ENCODE data around the gene ABCF2.

The ABCF2 gene

DNA sequence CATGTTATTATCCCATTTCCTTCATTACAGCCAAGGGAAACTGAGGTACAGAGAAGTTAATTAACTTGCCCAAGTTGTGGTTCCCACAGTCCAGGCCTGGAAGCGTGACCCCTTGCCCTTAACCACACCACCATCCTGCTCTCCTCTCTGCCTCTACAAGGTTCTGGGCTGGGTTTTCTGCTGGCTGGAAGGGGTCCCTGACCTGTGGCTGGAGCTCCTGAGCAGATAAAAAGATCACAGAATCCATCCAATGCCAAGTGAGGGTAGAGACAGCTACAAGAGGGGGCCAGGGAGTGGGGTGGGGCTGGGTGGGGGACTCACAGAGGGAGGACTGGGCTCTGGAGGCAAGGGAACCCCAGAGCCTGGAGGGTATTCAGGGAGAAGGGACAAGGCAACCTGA is 49.7 kb downstream of the ABCF2 start:
- no peak for TF ChIP-seq GATA2 (IDR thresholded peaks at IDR 0.05; ENCODE audit: low read depth, low read length)
- TF ChIP-seq GATA3 (IDR thresholded peaks at IDR 0.05; ENCODE audit: low read depth, low read length), result no peak

- TF ChIP-seq GATA2 (IDR thresholded peaks at IDR 0.05; ENCODE audit: low read depth, low read length), result no peak
Observed at GRCh38 chr7:151176401-151176800, 50.6 kb downstream of the ABCF2 start.

- TF ChIP-seq GATA3 (IDR thresholded peaks at IDR 0.05; ENCODE audit: low read depth, low read length) (no peak), GATA2 (IDR thresholded peaks at IDR 0.05; ENCODE audit: low read depth, low read length) (no peak)
Observed at GRCh38 chr7:151175793-151176311, 51.2 kb downstream of the ABCF2 start.

DNA sequence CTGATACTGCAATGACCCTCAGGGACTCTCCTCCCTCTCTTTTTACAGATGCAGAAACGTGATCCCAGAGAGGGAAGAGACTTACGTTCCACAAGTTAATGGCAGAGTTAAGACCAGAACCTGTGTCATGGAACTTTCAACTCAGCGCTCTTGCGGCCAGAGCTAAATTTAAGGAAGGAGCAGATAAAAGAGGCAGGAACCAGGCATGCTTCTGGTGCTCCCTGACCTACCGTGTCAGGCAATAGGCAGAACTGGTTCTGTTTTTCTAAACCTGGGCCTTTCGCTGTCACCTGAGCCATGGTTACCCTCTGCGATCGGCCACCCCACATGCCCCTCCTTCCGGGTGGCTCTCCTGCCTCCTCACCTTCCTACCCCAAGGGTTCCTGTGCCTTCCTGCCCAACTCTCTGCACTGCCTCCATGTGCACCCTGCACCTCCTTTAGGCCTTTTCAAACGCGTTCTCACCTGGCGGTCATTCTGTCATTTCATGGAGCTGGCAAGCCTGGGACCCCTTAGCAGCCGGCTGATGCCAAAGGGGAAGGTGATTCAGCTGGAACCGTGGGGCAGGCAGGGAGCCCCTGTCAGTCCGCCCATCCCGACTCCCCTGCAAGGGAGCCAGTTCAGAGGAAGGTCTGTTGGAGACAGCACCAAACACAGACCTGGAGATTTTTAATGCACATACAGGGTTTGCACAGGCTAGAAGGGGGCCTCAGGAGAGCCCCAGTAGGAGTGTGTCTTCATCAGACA is 51.8 kb downstream of the ABCF2 start:
- TF ChIP-seq GATA3 (IDR thresholded peaks at IDR 0.05; ENCODE audit: low read depth, low read length) (no peak), GATA2 (IDR thresholded peaks at IDR 0.05; ENCODE audit: low read depth, low read length) (no peak)

GRCh38 chr7:151174246-151175046 is 52.6 kb downstream of the ABCF2 start:
- TF ChIP-seq GATA2 (IDR thresholded peaks at IDR 0.05; ENCODE audit: low read depth, low read length) (no peak), GATA3 (IDR thresholded peaks at IDR 0.05; ENCODE audit: low read depth, low read length) (no peak)

- TF ChIP-seq GATA3 (IDR thresholded peaks at IDR 0.05; ENCODE audit: low read depth, low read length), result no peak
- no peak for TF ChIP-seq GATA2 (IDR thresholded peaks at IDR 0.05; ENCODE audit: low read depth, low read length)
Observed at GRCh38 chr7:151173386-151174245, 53.4 kb downstream of the ABCF2 start.

DNA sequence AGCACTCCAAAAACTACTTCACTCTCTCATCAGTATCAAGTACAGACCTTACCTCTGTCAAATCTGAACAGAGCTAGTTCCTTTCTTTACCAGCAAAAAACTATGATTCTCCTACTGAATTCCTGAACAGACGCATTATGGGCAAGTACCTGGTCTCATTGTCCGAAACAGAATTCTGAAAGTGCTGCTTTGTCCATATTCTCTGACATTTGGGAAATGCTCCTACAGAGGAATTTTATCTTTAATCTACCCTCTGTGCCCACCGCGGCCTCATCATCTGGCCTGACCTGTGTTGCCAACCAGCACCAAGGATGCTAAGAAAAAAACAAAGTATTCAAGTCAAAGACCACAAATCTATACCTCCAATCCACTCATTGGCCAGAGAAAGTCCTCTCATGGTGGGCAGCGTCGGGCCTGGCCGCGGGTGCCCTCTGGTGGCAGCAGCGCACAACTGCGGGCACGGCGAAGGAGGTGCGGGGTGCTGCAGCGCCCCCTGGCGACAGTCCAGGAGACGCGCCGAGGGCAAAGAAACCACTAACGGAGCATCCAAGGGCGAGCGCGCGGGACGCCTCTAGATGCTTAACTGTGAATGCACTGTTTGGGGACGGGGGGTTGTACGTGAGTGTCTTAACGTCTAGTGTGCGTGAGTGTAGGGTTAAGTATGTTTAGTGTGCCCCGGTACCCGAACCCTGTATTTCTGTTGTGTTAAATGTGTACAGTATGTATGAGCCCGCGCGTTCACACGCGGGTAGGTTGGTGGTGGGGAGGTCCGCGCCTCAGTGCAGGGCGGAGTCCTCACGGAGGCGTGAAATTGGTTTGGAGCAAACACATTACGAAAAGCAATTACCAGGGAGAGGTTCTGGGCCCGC is 54.5 kb downstream of the ABCF2 start:
- no peak for TF ChIP-seq GATA2 (IDR thresholded peaks at IDR 0.05; ENCODE audit: low read depth, low read length)
- no peak for TF ChIP-seq GATA3 (IDR thresholded peaks at IDR 0.05; ENCODE audit: low read depth, low read length)

- TF ChIP-seq GATA2 (IDR thresholded peaks at IDR 0.05; ENCODE audit: low read depth, low read length) (no peak), GATA3 (IDR thresholded peaks at IDR 0.05; ENCODE audit: low read depth, low read length) (no peak)
Observed at GRCh38 chr7:151168787-151169162, 58.2 kb downstream of the ABCF2 start.

DNA sequence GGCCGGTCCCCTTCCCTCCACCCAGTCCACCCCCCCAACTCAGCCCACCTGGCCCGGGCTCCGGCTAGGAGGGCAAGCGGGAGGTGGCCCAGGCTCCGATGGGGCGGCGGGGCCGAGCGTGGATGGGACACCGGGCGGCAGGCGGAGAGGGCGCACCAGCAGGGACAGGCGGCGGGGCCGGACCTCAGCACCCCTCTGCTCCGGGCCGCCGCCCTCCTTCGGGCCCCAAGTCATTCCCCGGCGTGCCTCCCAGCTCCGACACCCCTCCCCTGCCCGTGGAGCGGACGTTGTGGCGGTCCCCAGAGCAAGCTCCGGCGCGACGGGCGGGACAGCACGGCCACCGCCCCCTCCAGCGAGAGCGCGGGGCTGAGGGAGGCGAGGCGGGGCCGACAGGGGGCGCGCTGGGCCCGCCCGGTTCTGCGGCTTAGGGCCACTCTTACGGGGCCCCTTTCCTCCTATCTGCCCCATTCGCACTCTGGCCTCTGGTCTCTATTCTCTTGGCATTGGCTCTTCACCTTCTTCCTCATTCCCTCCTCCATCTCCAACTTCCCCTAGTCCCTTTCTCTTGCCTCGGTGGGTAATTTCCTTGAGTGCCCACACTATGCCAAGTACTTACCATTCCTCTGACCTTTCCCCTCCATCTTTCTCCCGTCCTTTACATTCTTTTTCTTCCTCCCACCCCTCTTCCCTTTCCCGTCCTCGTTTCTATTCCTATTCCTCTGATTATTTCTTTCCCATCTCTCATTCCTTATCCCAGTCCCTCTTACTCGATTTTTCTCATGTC is 58.8 kb downstream of the ABCF2 start:
- TF ChIP-seq GATA3 (IDR thresholded peaks at IDR 0.05; ENCODE audit: low read depth, low read length), result no peak

GRCh38 chr7:151167197-151167961 is 59.6 kb downstream of the ABCF2 start, which contains the start of gene GBX1:
TSS of gene GBX1 (minus strand) at chr7:151167694. CDS start at chr7:151167548, 146 bp downstream.
- TF ChIP-seq GATA3 (IDR thresholded peaks at IDR 0.05; ENCODE audit: low read depth, low read length) (no peak), GATA2 (IDR thresholded peaks at IDR 0.05; ENCODE audit: low read depth, low read length) (no peak)

GRCh38 chr7:151166629-151167196 is 60.3 kb downstream of the ABCF2 start:
- TF ChIP-seq GATA3 (IDR thresholded peaks at IDR 0.05; ENCODE audit: low read depth, low read length) (no peak), GATA2 (IDR thresholded peaks at IDR 0.05; ENCODE audit: low read depth, low read length) (no peak)

Data from SH-SY5Y (cell line).